K562 (cell line): Measurements from ENCODE around the gene ZCCHC3. TPM values are rescaled to one million over a fixed set of nuclear protein-coding genes. Genes with fewer than 3 reads are reported as not detected.

Experiments used
- ATAC-seq: fragments of 200-7000 bp; cut with Tn5 transposase; 3 replicates; pipeline ENCODE4 v1.9.1; 2020; ENCODE audit warnings: moderate library complexity
- BruUV-seq: library from RNA; stranded (reverse); fragments of 400-500 nt; replicated peaks from 2 replicates; lab custom pipeline; 2021; lab: Mats Ljungman, UMichigan
- CTCF ChIA-PET: fragments of 300-600 bp; formaldehyde crosslinking; extraction: SDS; loops from one replicate; lab custom pipeline; 2021; ENCODE audit warnings: low intra/inter-chr PET ratio; lab: Yijun Ruan, JAX
- POLR2A ChIA-PET: fragments of 300-600, 350-650 bp; sonication (Branson Sonifier 250); formaldehyde crosslinking; extraction: SDS; loops from one replicate; lab custom pipeline; 2021; ENCODE audit warnings: antibody characterized with exemption, inconsistent platforms; lab: Yijun Ruan, JAX
- DNase-seq, 4 experiments: peaks; one replicate each; pipeline versions ENCODE4 v3.0.0 to v3.0.0-alpha.2; 2011 to 2018; ENCODE audit warnings: low spot score in 3 of 4, mixed read lengths in 3 of 4; ENCODE audit errors: extremely low read depth in 1 of 4
- FAIRE-seq: peaks from 2 replicates; lab custom pipeline; 2011; peaks lifted over from hg19 to GRCh38; lab: Jason Lieb, UNC
- H2AFZ ChIP-seq: 2 replicates; pipeline ENCODE4 v1.6.0; 2011; ENCODE audit warnings: low read depth, low read length, control low read depth, inconsistent platforms
- H3K27ac ChIP-seq: fragments of 200-600 bp; 3 replicates; pipeline ENCODE4 v1.8.0; 2011; ENCODE audit warnings: low read depth, mild to moderate bottlenecking, control low read depth, inconsistent platforms, low read length, moderate library complexity, mixed read lengths; ENCODE audit errors: extremely low read depth
- H3K27me3 ChIP-seq, 2 experiments: fragments of 300-600 bp in 1 of 2; 2 replicates in 1 of 2; 3 replicates in 1 of 2; pipeline versions ENCODE4 v1.6.0 to v1.8.0; 2011; ENCODE audit warnings: inconsistent platforms in 2 of 2, low read length in 2 of 2, mild to moderate bottlenecking in 1 of 2, mixed read lengths in 1 of 2, moderate library complexity in 1 of 2; ENCODE audit not compliant: control insufficient read depth in 2 of 2, insufficient read depth in 2 of 2
- H3K36me3 ChIP-seq: fragments of 300-600 bp; 3 replicates; pipeline ENCODE4 v1.8.0; 2011; ENCODE audit warnings: mild to moderate bottlenecking, low read length, inconsistent platforms; ENCODE audit not compliant: control insufficient read depth, insufficient read depth
- H3K4me1 ChIP-seq, 2 experiments: fragments of 200-600 bp in 1 of 2; replicated peaks in 1 of 2; 2 replicates in 1 of 2; 3 replicates in 1 of 2; pipeline versions ENCODE4 v1.5.1 to v1.8.0; 2011; ENCODE audit warnings: inconsistent platforms in 2 of 2, low read length in 2 of 2, mild to moderate bottlenecking in 1 of 2, mixed read lengths in 1 of 2, moderate library complexity in 1 of 2; ENCODE audit not compliant: control insufficient read depth in 2 of 2, insufficient read depth in 2 of 2
- H3K4me2 ChIP-seq: 2 replicates; pipeline ENCODE4 v1.6.1; 2011; ENCODE audit warnings: low read length, control low read depth, inconsistent platforms, mixed read lengths; ENCODE audit not compliant: insufficient read depth
- H3K4me3 ChIP-seq: fragments of 200-600 bp; sonication (generic), shearing (Covaris generic); 2 replicates; pipeline ENCODE4 v1.5.1; 2016; ENCODE audit warnings: control low read depth, inconsistent platforms
- H3K79me2 ChIP-seq: fragments of 200-600 bp; 3 replicates; pipeline ENCODE4 v1.8.0; 2011; ENCODE audit warnings: low read length, inconsistent platforms; ENCODE audit not compliant: control insufficient read depth, insufficient read depth
- H3K9ac ChIP-seq, 2 experiments: 2 replicates each; pipeline versions ENCODE4 v1.6.0 to v1.6.1; 2011; ENCODE audit warnings: low read depth in 2 of 2, low read length in 2 of 2, control low read depth in 1 of 2, inconsistent platforms in 1 of 2, mild to moderate bottlenecking in 1 of 2, mixed read lengths in 1 of 2; ENCODE audit not compliant: insufficient read depth in 1 of 2
- H3K9me1 ChIP-seq: one replicate; pipeline ENCODE4 v1.6.0; 2011; ENCODE audit warnings: inconsistent platforms, mild to moderate bottlenecking, low read length, moderate library complexity; ENCODE audit not compliant: control insufficient read depth, insufficient read depth
- H3K9me3 ChIP-seq: replicated peaks from 2 replicates; pipeline ENCODE4 v1.5.1; 2011; ENCODE audit warnings: low read depth, low read length, inconsistent platforms; ENCODE audit not compliant: control insufficient read depth, insufficient read depth
- H4K20me1 ChIP-seq: replicated peaks from 2 replicates; pipeline ENCODE4 v1.6.1; 2011; ENCODE audit warnings: low read length, inconsistent platforms, mixed read lengths; ENCODE audit not compliant: control insufficient read depth, insufficient read depth
- HCFC1 ChIP-seq: IDR thresholded peaks from 2 replicates; pipeline ENCODE4 v1.6.1; 2012; ENCODE audit warnings: low read depth, low read length, improper control_type of control experiment
- NFIC ChIP-seq: fragments of 450-650 bp; IDR thresholded peaks from 2 replicates; pipeline ENCODE4 v1.6.1; 2017; ENCODE audit warnings: mild to moderate bottlenecking, inconsistent platforms
- NR2C1 ChIP-seq, 2 experiments: fragments of 450-650 bp; IDR thresholded peaks; 2 replicates each; pipeline ENCODE4 v1.6.1; 2017; ENCODE audit warnings: mild to moderate bottlenecking in 2 of 2, antibody characterized with exemption in 1 of 2, inconsistent platforms in 1 of 2, missing compliant biosample characterization in 1 of 2, missing genetic modification characterization in 1 of 2
- RAD51 ChIP-seq: fragments of 450-650 bp; IDR thresholded peaks from 2 replicates; pipeline ENCODE4 v1.7.1; 2016; ENCODE audit warnings: low read depth, mild to moderate bottlenecking, borderline replicate concordance
- SIX5 ChIP-seq, 2 experiments: IDR thresholded peaks; 2 replicates each; pipeline ENCODE4 v1.6.1; 2011; ENCODE audit warnings: low read length in 2 of 2, borderline replicate concordance in 1 of 2, low read depth in 1 of 2, mild to moderate bottlenecking in 1 of 2, moderate library complexity in 1 of 2; ENCODE audit not compliant: insufficient read depth in 1 of 2
- ZNF143 ChIP-seq: sonication (generic); formaldehyde crosslinking; IDR thresholded peaks from 2 replicates; pipeline ENCODE4 v1.9.0; 2022; ENCODE audit warnings: mild to moderate bottlenecking, missing genetic modification reagents
- ZNF695 ChIP-seq: fragments of 450-650 bp; formaldehyde crosslinking; IDR thresholded peaks from 2 replicates; pipeline ENCODE4 v1.4.0; 2020; ENCODE audit warnings: mild to moderate bottlenecking, moderate library complexity
- ZNF79 ChIP-seq: fragments of 250-450 bp; sonication (Bioruptor Pico); IDR thresholded peaks from 2 replicates; pipeline ENCODE4 v1.4.0; 2020; ENCODE audit warnings: low read depth, mild to moderate bottlenecking, moderate library complexity
- WGBS: fragments of 100-300 bp; shearing (Covaris generic); methylation state at CpG from one replicate; pipeline ENCODE4 v1.1.6; 2016; ENCODE audit warnings: low coverage, mixed read lengths; ENCODE audit not compliant: insufficient coverage; ENCODE audit errors: missing lambda C conversion rate; 5-methylcytosine and 5-hydroxymethylcytosine counted together
- in situ Hi-C: fragments of 300-500 bp; cut with MboI; formaldehyde crosslinking; loops from 4 replicates; pipeline ENCODE4 v1.15.0; 2018; ENCODE audit warnings: inconsistent platforms, mixed read lengths
- intact Hi-C: fragments of 100-400 bp; cut with micrococcal nuclease; formaldehyde crosslinking; loops from 2 replicates; pipeline ENCODE4 v1.14.2; 2022
- polyA plus RNA-seq, 8 experiments: library from polyadenylated mRNA; depleted of rRNA in 4 of 8; stranded (reverse) in 5 of 8; unstranded in 3 of 8; fragments of >200 nt; fragmentation: Nextera tagmentation in 2 of 8; fragmentation: Illumina TruSeq in 1 of 8; extraction: Ambion mirVana in 2 of 8; extraction: Trizol in 1 of 8; gene quantifications; 2 replicates each; pipeline versions ENCODE4 v1.2.1 to v1.2.3, GENCODE V29; 2011 to 2014; ENCODE audit warnings: inconsistent platforms in 1 of 8, missing spikeins in 1 of 8
- total RNA-seq, 7 experiments: library from RNA; depleted of rRNA in 6 of 7; stranded (reverse); fragments of >200 nt in 6 of 7; fragmentation: Illumina TruSeq in 2 of 7; extraction: Trizol in 2 of 7; gene quantifications; 2 replicates each; pipeline versions ENCODE4 v1.2.1 to v1.2.3, GENCODE V29; 2011 to 2021; ENCODE audit warnings: low replicate concordance in 1 of 7
- TF ChIP-seq, protein P1 (sequence below): sonication (generic); formaldehyde crosslinking; IDR thresholded peaks from 2 replicates; pipeline ENCODE4 v1.5.0; 2020; ENCODE audit warnings: missing genetic modification reagents

Gene ZCCHC3
- total and polyA plus RNA-seq, 9 of the 15 experiments (the other 6 are each of a cell fraction or from before 2014, with no cell fraction given) = 2.8 to 23.3 (median 16.5) TPM

DNA sequence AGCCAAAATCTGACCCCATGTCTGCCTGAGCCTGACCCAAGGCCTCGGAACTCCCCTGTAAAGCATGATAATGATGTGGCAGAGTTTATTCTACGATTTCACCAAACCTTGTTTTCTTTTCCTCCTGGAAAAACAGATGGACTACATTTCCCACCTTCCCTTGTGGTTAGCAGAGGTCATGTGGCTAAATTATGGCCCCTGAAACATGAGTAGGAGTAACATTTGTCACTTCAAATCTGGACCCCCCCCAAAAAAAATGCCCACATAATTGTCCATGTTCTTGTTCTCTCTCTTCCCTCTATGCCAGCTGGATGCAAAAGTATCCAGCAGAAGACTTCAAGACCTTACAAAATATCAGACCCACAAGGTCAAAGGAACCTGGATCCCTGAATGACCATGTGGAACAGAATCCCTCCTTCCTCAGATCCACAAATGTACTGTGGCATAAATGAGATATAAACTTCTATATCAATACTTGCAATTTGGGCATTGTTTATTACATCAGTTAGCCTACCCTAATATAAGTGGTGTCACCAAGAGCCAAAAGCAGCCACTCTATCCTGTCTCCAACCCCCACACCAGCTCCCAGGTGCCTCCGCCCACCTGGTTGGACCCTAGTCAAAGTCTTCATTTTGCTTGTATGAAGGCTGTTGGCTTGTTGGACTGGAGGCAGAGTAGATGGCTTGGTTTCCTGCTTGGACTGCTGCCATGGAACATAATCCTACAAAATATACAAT is 8.2 kb upstream of the ZCCHC3 start:
- DNase-seq (no peak), FAIRE-seq (no peak), ATAC-seq (no peak)
- H3K9ac ChIP-seq = peak overlapping the region; percentile 33 to 84; a peak in 2 of 4 replicates
- no peaks in the 10 kb centered on the region for H3K9me1 ChIP-seq
- H2AFZ ChIP-seq = no peak overlapping the region
- peaks cover 5% of the 10 kb centered on the region; the same call in 1 of the 2 replicates for H3K9me3 ChIP-seq
- WGBS = 63% methylated on average over 3 of the region's 3 CpGs
- TF ChIP-seq ZNF695 (CRISPR knock-in tag) = no peak
- 0 out of 2 replicates have a peak, but pooled peaks have one; percentile 26 for TF ChIP-seq NR2C1 (IDR thresholded peaks at IDR 0.05)
- 0 out of 2 replicates have a peak, but pooled peaks have one; percentile 16 for TF ChIP-seq NR2C1 (tag; IDR thresholded peaks at IDR 0.05)
- TF ChIP-seq ZNF79 (CRISPR knock-in tag) = no peak
- peak; percentile 65 for TF ChIP-seq HCFC1
- TF ChIP-seq RAD51 = peak; percentile 24; the same call in 1 of the 2 replicates
- TF ChIP-seq, protein P1, sequence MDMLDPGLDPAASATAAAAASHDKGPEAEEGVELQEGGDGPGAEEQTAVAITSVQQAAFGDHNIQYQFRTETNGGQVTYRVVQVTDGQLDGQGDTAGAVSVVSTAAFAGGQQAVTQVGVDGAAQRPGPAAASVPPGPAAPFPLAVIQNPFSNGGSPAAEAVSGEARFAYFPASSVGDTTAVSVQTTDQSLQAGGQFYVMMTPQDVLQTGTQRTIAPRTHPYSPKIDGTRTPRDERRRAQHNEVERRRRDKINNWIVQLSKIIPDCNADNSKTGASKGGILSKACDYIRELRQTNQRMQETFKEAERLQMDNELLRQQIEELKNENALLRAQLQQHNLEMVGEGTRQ (CRISPR knock-in tag) = peak; percentile 52
- TF ChIP-seq SIX5 (IDR thresholded peaks at IDR 0.05; ENCODE audit: borderline replicate concordance in 1 of 2, insufficient read depth in 1 of 2, low read depth in 1 of 2, low read length in 2 of 2) = peak; percentile 25 to 28; a peak in 2 of 4 replicates
- TF ChIP-seq NFIC = peak; percentile 30; the same call in 1 of the 2 replicates
- TF ChIP-seq ZNF143 (CRISPR knock-in tag) = 0 out of 2 replicates have a peak, but pooled peaks have one; percentile 49
- in situ Hi-C loops = no loop called here
- peak overlapping the region; percentile 93 for H3K4me2 ChIP-seq
- H3K27ac ChIP-seq = peak overlapping the region; percentile 87
- no peaks in the 10 kb centered on the region for H4K20me1 ChIP-seq
- H3K27me3 ChIP-seq = no peaks in the 10 kb centered on the region
- H3K79me2 ChIP-seq = peaks cover 18% of the 10 kb centered on the region
- H3K36me3 ChIP-seq = peaks cover 8% of the 10 kb centered on the region; the same call in 2 of the 3 replicates
- CTCF ChIA-PET = no interaction called here
- no TSS peak for BruUV-seq
- H3K4me3 ChIP-seq = peak overlapping the region; percentile 68
- POLR2A ChIA-PET = interaction anchor here (1.9 kb wide), 1 partner anchor 9 kb away, joined by 5 read pairs; the partner anchor contains the start of gene ZCCHC3
- intact Hi-C loops = loop anchor here (2.0 kb wide), 1 partner anchor 42 kb away; no protein-coding TSS in a partner anchor
- peaks cover 4 to 9% of the 10 kb centered on the region in 2 experiments; a peak in 3 of 5 replicates for H3K4me1 ChIP-seq
